HG03520 (cell line): Measurements from ENCODE around the gene MAGEA4.

Experiments
- ATAC-seq: cut with Tn5 transposase; IDR thresholded peaks from one replicate; pipeline ENCODE4 v1.9.1; 2021; ENCODE audit warnings: mild to moderate bottlenecking, moderate library complexity; ENCODE audit not compliant: unreplicated experiment

The MAGEA4 gene

GRCh38 chrX:151922692-151923091 lies 10.0 kb downstream of the MAGEA4 start:
- ATAC-seq: no peak

- no peak for ATAC-seq
Measured at GRCh38 chrX:151923648-151924047, 11.0 kb downstream of the MAGEA4 start.

GRCh38 chrX:151929126-151929525 lies 16.4 kb downstream of the MAGEA4 start:
- ATAC-seq: no peak

- no peak for ATAC-seq
Measured at GRCh38 chrX:151935358-151935757, 22.7 kb downstream of the MAGEA4 start.

DNA sequence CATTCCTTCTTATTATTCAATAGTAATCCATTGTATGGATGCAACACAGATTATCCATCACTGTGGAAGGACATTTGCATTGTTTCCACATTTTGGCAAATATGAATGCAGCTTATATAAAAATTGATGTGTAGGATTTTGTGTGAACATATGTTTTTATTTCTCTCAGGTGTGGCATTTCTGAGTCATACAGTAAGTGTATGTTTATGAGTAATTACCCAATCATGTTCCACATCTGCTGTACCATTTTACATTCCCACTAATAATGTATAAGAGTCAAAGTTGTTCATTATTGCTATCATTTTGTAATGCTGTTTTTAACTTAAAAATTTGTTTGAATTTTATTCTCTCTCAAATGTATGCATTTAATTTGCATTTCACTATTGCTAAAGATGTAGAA lies 25.5 kb downstream of the MAGEA4 start:
- ATAC-seq: no peak

DNA sequence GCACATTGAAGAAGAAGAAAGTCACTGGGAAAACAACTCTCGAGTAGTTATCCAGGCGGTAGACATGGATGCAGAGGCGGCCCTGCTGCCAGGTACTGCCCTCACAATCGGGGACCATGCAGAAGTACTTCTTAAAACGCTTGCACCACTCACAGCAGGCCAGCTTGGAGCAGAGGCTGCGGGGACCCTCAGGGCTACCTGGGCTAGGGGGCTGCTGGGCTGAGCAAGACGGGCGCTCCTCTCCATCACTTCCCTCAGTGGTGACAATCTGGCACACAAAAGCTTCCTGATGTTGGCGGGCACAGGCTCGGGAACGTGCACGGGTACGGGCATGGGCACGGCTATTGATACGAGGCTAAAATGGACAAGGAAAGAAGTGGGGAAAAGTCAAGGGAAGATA lies 42.0 kb downstream of the MAGEA4 start:
- ATAC-seq: no peak

DNA sequence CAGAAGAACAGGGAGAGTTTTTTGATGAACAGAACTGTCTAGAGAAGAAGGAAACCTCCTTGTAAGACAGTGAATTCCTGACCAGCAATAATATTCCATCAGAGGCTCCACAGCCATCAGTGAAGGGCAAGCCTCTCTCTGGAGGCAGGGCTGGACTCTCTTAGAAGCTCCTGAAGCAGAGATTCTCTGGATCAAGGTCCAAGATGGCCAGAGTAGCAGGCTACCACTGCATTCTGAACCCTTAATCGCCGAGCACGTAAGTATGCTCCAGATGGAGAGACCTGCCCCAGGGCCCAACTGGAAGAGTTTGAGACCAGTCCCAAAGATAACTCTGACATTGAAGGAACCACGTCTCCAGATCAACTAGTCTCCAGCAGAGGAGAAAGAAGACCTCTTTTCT lies 45.4 kb downstream of the MAGEA4 start:
- no peak for ATAC-seq

DNA sequence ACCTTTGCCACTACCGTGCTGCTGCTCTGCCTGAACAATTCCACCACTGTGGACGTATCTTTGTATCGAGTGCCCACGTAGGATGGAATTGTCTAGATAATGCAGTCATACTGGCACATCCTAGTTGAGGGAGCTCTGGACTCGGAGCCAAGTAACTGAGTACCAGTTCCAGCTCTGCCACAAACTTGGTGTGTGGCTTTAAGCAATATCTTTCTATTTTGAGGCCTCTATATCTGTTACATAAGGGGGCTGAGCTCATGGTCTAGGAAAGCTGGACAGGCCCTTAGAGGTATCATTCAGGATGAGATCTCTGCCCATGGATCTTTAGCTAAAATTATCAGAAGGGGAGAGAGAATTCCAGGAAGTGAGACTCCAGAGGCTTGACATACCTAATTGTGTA lies 49.3 kb downstream of the MAGEA4 start:
- ATAC-seq: no peak

DNA sequence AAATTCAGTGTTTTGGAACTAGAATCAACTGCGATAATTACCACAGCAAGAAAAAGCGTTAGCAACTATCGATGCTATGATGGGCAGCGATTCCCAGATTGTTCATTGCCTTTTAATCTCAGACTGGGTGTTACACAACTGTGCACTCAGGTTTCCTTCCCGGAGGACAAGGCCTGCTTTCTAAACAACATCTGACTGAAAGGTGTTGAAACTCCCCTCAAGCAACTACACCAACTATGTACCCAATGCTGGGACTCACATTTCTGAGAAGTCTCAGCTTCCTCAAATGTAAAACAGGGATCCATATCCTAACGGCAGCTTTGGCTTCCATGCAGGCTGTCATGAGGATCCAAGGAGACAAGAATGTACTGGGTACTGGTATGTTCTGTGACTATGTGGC lies 53.5 kb downstream of the MAGEA4 start:
- ATAC-seq: no peak

- ATAC-seq: no peak
Measured at GRCh38 chrX:151970027-151970426, 57.3 kb downstream of the MAGEA4 start.

- no peak for ATAC-seq
Measured at GRCh38 chrX:151970661-151971060, 58.0 kb downstream of the MAGEA4 start.

DNA sequence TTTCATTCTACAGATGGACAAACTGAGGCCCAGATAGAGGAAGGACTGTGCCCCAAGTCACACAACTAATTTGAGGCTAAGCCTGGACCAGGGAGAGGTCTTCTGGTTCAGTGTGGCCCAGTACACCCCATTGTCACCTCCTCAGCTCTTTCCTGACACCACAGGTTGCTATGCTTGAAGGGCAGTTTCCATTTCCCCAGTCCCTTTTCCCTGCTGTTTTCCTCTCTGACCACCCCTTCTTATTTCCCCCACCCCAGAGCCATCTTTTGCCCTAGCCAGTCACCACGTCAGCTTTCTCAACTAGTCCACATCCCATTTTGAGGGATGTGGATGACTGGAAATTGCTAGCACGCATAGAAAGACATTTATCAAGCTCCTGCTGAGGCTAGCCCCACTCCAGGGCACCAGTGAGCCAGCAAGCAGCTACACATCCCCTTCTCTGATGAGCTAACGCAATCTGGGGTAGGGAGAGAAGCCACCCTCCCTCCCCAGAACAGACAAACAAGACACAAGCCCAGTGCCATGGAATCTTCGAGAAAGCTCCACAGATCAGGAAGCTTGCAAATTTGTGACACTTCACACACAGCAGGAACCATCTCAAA lies 60.5 kb downstream of the MAGEA4 start:
- no peak for ATAC-seq

- ATAC-seq: no peak
Measured at GRCh38 chrX:151973851-151974335, 61.2 kb downstream of the MAGEA4 start.
